Hematopoietic multipotent progenitor cell treated with erythropoietin and hydrocortisone succinate and interleukin-3 and kit ligand, for 4 days (in vitro differentiated cells): ENCODE measurements around the gene TBX19.

Experiments used
- DNase-seq: peaks from one replicate; pipeline ENCODE4 v3.0.0-alpha.2; 2015

The TBX19 gene

DNA sequence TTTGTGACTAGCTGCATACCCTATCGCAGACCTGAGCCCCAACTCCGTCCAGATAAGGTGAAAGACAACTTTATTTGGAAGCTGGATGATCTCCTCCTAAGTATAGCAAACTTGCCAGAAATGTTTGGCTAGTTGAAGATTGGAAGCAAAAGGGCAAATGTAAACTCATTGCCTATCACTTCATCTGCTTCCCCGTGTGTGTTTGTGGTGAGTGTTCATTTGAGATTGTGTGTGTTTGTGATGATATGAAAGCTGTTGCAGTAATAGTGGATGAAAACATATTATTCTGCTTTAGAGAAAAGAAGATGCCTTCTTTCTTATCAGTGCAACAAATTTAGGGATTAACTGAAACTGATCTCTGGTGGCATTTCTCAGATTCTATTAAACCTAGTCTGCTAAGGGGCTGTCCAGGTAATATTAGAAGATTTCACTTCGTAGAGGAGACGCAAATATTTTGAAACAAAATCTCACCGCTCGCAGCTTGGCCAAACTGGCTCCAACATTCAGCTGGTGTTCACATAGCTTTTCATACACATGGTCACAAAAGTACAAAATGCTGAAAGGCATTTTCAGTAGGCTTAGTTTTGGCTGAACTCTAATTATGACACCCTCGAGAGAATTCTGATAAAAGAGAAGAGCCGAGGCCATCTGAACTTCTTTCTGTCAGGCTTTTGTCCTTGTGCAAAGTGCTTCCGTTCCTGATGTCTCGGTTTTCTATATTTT, 1.1 kb downstream of the TBX19 start:
- peak; percentile 86 for DNase-seq

GRCh38 chr1:168285521-168285790, 4.8 kb downstream of the TBX19 start:
- no peak for DNase-seq

GRCh38 chr1:168285971-168286927, 5.6 kb downstream of the TBX19 start:
- DNase-seq, result no peak

DNA sequence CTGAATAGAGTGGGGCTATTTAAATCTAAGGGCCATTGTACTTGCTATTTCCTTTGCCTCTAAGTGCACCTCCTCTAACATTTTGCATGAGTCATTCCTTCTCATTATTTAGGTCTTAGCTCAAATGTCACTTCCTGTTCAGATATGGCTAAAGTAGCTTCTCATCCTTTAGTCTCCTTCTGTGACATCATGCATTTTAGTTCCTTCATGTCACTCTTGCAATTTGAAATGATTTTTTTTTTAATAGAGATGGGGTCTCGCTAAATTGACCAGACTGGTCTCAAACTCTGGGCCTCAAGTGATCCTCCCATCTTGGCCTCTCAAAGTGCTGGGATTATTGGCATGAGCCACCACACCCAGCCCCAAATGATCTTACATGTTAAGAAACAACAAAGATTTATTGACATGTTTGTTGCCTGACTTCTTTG, 6.6 kb downstream of the TBX19 start:
- DNase-seq, result peak; percentile 69

DNA sequence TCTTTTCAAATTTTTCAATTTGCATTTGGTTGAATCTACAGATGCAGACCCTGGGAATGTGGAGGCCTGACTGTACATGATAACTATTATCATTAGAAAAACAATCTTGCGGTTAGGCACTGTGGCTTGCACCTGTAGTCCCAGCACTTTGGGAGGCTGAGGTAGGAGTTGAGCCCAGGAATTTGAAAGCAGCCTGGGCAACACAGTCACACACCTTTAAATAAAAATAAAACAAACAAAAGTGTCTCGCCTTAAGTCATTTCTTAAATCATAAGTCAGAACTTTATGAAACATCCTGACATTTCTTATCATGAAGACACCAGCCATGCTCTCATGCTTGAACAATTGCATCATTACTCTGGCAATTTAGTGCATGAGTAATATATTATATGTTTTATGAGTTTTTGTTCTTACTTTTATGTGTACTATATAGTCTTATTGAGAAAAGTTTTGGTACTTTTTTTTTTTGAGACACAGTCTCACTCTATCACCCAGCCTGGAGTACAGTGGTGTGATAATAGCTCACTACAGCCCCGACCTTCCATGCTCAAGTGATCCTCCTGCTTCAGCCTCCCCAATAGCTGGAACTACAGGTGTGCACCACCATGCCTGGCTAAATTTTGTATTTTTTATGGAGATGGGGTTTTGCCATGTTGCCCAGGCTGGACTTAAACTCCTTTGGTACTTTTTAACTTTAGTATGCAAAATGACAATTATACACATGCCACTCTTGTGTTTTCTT, 7.8 kb downstream of the TBX19 start:
- DNase-seq, result peak; percentile 35

- no peak for DNase-seq
Measured at GRCh38 chr1:168291222-168291837, 10.7 kb downstream of the TBX19 start.

- no peak for DNase-seq
Measured at GRCh38 chr1:168293356-168293755, 12.7 kb downstream of the TBX19 start.

DNA sequence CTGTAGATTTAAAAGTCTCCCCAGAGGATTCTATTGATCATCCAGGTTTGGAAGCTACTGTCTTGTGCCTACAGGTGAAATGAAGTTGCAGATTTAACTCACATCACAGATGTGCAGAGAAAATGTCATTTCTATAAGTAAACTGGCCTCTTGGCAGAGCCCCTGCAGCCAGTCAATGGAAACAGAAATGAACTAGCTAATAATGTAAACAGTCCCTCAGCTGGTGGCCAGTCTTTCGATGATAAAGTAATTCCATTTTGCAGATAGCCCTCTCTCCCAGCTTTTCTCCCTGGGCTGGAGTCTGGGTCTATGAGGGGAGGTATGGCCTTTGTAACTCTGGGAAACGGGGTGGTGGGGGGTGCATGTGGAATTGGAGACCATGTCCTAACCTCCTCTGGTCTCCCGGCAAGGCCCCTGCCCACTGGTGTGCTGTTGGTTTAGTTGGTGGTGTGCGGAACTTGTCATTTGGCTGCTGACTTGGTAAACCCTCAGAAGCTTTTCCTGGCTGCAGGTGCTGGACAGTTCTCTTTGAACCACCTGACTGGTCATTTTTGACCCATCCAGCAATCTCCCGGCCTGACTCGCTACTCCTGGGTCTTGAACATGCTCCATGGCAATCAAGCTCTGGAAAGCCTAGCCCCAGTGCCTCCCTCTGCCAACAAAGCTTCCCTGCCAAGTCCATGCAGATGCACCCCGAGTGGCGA, 14.9 kb downstream of the TBX19 start:
- DNase-seq, result no peak

- no peak for DNase-seq
Measured at GRCh38 chr1:168297019-168297730, 16.5 kb downstream of the TBX19 start.

DNA sequence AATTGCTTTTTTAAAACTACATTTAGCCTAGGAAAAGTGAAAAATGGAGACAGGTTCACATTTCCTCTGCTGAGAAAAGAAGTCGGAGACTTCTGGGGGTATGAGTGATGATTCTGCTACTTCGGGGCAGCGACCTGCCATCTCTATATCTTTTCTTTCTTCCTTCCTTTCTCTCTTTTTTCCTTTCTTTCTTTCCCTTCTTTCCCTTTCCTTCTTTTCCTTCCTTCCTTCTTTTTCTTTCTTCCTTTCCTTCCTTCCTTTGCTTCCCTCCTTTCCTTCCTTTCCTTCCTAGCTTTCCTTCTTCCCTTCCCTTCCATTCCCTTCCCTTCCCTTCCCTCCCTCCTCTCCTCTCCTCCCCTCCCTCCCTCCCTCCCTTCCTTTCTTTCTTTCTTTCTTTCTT, 17.8 kb downstream of the TBX19 start:
- DNase-seq, result no peak

GRCh38 chr1:168300626-168301025, 19.9 kb downstream of the TBX19 start:
- no peak for DNase-seq

- DNase-seq, result no peak
Measured at GRCh38 chr1:168301664-168302320, 21.1 kb downstream of the TBX19 start.

GRCh38 chr1:168303716-168304540, 23.3 kb downstream of the TBX19 start:
- DNase-seq, result no peak

GRCh38 chr1:168304865-168305264, 24.2 kb downstream of the TBX19 start:
- no peak for DNase-seq

- no peak for DNase-seq
Measured at GRCh38 chr1:168312718-168313604, 32.3 kb downstream of the TBX19 start.

GRCh38 chr1:168316142-168316541, 35.5 kb downstream of the TBX19 start:
- DNase-seq, result no peak

GRCh38 chr1:168317309-168317708, 36.6 kb downstream of the TBX19 start:
- no peak for DNase-seq

DNA sequence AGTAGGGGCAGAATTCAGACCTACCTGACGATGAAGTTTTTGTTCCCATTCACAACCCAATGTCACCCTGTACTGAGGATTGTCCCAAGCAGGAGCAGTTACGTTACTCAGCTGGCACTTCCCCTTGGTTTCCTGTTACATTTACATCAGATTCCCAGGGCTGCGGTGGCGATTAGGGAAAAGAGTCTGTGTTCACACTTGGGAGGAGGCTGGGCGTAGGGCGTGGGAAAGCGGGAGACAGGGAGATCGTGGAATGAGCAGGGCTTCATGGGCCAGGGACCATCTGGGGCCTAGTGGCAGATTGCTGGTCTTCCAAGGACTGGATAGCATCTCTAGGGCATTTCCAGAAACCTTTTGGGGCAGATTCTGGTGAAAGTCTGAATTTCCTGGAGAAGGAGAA, 39.0 kb downstream of the TBX19 start:
- no peak for DNase-seq

- DNase-seq, result no peak
Measured at GRCh38 chr1:168320149-168320548, 39.5 kb downstream of the TBX19 start.
